HG02571 (cell line): ENCODE results near the gene OPHN1.
"Not testable (repeated sequence)": the region's sequence is repeated elsewhere in the genome, so short reads cannot be mapped to it uniquely, and the experiment has no call there.

Experiments
- ATAC-seq: cut with Tn5 transposase; IDR thresholded peaks from one replicate; pipeline ENCODE4 v1.9.1; 2021; ENCODE audit warnings: mild to moderate bottlenecking, moderate library complexity; ENCODE audit not compliant: unreplicated experiment

OPHN1 gene

DNA sequence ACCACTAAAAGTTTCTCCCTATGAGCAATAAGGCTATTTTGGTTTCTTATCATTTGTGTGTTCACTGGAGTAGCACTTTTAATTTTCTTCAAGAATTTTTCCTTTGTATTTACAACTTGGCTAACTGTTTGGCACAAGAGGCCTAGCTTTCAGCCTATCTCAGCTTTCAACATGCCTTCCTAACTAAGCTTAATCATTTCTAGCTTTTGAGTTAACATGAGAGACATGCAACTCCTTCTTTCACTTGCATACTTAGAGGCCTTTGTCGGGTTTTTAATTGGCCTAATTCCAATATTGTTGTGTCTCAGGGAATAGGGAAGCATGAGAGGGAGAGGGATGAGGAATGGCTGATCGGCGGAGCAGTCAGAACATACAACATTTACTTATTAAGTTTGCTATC is 349.8 kb downstream of the OPHN1 start:
- ATAC-seq, result no peak

DNA sequence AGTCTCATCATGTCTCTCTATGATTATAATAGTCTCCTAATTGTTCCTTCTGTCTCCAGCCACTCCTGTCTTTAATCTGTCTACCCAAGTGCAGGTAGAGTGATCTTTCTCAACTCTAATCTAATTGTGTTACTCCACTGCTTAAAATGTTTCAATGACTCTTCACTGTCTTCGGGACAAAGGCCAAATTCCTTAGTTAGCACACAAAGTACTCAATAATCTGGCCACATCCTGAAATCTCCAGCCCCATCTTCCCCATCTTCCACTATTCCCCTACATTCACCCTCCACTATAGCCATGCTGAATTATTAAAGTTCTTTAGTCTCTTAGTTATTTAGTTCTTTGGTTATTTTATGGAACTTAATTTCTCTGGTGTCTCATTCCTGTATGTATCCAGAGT is 353.3 kb downstream of the OPHN1 start:
- ATAC-seq, result no peak

DNA sequence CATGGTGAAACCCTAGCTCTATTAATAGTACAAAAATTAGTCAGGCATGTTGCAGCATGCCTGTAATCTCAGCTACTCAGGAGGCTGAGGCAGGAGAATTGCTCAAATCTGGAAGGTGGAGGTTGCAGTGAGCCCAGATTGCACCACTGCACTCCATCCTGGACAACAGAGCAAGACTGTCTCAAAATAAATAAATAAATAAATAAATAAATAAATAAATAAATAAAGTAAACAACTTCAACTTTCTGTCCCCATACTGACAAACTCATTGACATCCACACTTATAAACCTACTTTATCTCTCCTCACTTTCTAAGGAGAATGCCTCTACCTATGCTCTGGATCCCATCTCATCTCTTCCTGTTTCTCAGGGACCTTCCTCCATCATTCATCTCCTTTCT is 354.5 kb downstream of the OPHN1 start:
- not testable (repeated sequence) for ATAC-seq

DNA sequence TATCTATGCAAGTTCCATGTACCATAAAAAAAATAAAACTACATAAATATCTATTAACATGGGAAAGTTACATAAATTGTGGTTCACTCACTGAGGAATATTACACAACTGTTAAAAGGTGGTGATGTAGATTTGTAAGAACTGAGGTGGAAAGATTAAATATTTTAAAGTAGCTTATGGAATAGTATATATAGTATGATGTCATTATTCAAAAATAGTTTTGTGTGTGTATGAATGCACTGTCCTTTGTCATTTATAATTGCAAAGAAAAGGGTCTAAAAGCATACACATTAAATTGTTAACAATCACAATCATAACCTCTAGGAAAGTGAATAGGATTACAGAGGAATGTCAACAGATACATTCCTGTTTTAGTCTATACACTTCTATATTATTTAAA is 355.9 kb downstream of the OPHN1 start:
- ATAC-seq, result no peak

DNA sequence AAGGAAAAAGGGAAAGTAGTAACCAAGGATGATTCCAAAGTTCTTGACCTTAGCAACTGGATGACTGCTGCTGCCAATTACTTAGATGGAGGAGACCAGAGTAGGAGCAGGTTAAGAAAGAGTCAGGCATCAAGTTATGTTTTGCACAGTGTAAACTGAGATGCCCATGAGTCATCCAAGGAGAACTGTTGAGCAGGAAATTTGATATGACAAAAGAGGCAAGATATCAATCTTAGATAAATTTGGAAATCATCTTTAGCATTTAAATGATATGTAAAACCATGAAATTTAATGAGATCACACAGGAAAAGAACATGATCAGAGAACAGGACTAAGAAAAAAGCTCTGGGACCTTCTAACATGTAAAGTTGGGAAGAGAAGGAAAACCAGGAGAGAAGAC is 361.3 kb downstream of the OPHN1 start:
- no peak for ATAC-seq

DNA sequence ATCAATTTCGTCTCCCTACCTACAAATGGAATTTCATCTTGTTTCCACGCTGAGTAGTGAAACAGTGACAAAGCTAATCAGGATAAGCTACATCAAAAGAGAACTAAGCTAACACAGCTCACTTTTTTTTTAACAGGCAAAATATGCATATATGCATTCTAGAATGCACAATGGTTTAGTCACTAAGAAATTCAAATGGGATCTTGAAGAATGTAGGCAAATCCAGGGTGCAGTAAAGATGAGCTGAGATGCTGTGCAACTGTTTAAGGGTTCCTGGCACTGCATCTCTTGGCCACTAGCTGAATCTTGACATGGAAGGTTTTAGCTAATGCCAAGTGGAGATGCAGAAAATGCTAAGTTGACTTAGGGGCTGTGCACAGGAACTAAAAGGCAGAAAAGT is 363.2 kb downstream of the OPHN1 start:
- not testable (repeated sequence) for ATAC-seq

DNA sequence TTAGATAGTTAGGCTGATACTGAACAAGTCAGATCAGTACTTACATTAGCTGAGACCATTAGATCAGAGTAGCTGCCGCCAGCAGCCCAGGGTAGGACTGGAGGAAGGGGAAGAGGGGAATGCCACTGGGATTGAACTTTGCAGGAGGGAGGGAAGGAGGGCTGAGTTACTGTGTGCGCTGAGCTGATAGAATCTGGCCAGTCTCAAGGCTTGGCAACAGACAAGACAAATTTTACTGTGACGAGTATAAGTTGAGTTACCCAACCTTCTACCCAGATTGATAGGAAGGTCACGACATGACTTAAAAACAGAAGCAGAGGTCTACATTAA is 372.1 kb downstream of the OPHN1 start:
- ATAC-seq, result no peak

DNA sequence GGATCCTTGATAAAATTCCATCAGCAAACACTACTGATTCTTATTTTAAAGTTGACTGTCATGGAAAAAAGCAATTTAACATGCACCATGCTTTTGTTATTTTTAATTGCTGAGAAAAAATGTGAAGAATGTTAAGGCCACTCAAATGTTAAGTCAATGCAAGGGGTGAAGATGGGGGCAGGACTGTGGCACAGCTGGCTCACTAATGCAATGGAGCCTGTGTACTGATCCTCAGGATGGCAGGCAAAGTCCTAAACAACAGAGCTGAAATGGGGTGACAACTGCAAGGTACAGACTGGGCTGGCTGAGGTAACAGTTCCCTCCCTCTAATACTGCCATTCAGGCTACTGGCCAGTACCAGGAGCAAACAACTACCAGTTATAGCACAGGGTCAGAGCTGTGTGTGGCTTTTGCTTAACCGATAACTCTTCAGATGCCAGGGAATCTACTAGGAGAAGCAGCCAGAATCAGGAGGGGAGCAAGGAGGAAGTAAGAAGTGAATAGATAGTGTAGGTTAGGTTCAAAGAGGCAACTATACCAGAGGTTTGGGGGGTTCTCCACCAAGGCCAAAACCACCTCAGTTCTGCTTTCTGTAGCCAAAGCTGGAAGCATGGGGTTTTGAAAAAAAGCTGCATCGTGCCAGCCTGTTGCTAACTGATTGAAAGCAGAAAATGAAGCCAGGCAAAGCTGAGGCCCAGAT is 372.6 kb downstream of the OPHN1 start:
- no peak for ATAC-seq

DNA sequence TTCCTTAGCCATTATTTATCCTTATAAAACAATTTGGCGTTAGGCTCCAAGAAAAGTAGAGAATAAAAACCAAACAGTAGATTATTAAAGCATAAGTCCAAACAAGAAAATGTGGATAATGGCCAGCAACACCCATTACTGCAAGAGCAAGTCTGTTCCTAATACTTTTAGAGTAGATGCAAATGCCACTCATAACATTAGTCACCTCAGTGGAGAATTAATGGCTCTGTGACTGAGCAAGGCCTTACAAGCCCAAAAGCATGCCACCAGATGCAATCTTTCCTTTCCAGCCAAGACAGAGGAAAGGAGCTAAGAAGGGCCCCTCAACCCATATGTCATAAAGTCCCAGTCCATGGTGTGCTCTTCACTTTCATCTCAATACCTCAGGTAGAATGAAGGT is 373.8 kb downstream of the OPHN1 start:
- no peak for ATAC-seq

DNA sequence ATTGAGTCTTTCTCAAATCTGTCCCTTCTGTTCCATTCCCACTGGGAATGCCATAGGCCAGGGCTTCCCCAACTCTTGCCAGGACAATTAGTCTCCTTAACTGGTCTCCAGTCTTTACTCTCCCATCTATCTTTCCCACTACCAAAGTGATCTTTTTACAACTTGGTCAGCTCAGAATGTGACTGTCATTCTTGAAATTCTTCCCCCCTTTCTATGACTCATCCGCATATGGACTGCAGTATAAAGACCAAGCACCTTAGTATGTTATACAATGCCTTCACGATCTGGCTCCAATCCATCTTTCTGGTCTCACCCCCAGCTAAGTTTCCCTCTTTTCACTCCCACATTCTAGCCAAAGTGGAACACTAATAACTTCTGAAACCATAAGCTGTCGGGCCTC is 383.8 kb downstream of the OPHN1 start:
- ATAC-seq, result no peak

DNA sequence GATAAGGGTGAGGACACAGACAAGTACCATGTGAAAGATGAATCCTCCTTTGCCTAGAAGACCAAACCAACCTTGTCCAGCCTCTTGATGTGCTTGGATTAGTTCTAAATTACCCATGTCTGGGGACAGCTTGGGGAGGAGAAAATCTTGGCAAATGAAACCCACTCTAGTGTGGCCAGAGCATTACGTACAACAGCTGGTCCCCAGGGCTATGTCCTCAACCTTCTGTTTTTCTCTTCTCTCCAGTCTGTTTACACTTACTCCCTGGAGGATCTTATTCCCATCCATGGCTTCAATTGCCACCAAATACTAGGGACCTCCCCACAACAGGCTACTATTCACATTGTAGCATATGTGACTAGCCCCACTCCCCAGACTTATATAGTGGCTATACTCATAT is 384.5 kb downstream of the OPHN1 start:
- ATAC-seq, result no peak

DNA sequence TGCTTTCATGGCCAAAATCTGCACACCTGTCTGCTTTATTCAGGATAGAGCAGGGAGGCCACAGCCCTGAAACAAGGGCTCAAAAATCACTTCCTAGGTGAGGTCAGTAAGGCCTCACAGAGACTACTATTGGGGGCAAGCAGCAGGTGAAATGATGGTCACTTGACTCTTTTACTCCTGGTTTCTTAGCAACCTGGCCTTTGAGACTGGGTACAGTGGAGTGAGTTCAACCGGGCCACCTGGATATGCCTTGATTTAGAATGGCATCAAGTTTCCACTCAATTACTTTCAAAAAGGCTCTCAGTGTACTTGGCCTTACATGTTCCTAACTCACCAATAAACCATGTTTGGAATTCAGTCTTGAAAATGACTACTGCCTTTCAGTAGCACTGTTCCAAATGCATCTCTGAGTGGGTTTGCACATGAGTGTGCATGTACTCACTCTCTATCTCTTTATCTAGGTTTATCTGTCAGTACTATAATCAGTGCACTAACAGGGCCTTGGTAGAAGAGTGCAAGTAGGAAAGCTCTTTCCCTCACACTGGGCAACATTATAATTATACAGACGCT is 388.2 kb downstream of the OPHN1 start:
- no peak for ATAC-seq

DNA sequence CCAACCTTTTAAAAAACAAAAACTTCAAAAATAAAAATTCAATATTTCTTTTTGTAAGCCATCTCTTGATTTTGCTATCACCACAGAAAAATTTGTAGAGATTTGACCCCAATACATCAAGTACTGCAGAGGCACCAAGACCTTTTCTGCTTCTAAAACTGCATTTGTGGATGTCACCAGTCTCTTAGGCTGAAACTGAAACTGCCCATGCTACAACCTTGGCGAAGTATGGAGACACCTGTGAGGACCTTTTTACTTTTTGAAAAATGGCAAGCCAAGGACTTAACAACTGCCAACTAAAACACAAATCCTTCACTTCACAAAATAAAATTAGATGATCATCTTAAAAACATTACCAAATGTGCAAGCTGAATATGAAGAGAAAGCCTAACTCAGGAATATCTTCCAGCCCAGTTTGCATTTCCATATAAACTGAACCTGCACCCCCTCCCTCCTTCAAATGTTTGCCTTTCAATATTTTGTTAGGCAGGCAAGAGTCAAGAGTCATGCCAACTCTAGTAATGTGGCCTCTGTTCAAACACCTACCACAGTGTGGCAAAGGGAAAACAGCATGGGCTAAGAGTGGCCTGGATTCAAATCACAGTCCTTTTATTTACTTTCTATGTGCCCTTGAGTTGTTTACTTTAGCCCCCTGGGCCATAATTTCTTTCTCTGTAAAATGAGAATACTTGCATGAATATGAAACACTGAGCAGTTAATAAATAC is 389.4 kb downstream of the OPHN1 start:
- ATAC-seq, result no peak

DNA sequence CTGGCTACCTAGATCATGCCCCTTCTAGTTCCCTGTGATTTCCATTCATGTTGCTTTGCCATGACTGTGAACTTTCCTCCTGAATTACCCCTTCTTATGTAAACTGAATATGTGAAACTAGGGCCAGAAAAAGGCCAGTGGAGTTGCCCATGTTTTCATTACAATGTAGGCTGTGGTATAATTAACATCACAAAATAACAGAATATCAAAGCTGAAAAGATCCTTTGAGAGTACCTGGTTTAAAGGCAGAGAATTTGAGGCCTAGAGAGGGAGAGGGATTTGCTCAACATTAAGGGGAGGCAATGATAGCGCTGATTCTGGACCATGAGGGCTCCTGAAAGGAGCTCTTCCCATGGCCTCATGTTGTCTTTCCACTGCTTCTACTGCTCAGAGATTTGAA is 392.2 kb downstream of the OPHN1 start:
- no peak for ATAC-seq

DNA sequence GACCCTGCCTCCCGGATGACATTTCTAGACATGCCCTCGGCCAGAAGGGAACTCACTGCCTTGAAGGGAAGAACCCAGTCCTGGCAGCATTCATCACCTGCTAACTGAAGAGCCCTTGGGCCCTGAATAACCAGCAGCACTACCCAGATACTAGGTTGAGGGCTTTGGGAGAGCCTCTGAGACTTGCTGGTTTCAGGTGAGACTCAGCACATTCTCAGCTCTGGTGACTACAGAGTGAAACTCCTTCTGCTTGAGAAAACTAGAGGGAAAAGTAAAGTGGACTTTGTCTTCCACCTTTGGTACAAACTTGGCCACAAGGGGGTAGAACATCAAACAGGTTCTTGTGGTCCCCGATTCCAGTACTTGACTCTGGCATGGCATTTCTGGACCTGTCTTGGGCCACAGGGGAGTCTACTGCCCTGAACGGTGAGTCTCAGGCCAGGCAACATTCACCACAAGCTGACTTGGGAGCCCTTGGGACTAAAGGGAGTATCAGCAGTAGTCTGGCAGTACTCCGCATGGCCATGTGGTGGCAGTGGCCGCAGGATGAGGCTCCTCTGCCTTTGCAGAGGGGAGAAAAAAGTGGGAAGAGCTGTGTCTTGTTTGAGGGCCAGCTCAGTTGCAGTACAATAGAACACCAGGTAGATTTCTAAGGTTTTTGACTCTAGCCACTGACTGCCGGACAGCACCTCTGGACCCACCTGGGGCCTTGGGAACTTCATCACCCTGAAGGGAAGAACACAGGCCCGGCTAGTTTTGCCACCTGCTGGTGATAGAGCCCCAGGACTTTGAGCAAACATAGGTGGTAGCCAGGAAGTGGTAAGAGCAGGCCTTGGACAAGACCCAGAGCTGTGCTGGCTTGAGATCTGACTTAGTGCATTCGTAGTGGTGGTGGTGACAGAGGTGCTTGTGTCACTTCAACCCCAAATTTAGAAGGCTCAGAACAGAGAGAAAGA is 414.8 kb downstream of the OPHN1 start:
- no peak for ATAC-seq

DNA sequence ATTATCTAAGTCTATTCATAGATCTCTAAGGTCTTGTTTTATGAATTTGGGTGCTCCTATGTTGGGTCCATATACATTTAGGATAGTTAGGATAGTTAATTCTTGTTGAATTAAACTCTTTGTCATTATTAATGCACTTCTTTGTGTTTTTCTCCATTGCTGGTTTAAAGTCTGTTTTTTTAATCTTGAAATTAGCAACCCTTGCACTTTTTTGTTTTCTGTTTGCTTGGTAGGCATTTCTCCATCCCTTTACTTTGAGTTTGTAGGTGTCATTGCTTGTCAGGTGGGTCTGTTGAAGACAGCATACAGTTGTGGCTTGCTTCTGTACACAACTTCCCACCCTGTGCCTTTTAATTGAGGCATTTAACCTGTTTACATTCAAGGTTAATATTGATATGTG is 434.8 kb downstream of the OPHN1 start:
- no peak for ATAC-seq
